NK-92 treated with Interleukin-12 subunit alpha and Interleukin-12 subunit beta, amount 100 ng/mL, for 24 hours (cell line): Measurements from ENCODE around the gene EPHA3.

Source experiments
- DNase-seq: peaks from one replicate; lab custom pipeline; 2025; lab: John Stamatoyannopoulos, UW

The EPHA3 gene

GRCh38 chr3:89449086-89449485, 341.7 kb downstream of the EPHA3 start:
- DNase-seq: no peak

GRCh38 chr3:89452066-89452465, 344.6 kb downstream of the EPHA3 start:
- DNase-seq: no peak

- DNase-seq: no peak
Observed at GRCh38 chr3:89455240-89455639, 347.8 kb downstream of the EPHA3 start.

- no peak for DNase-seq
Observed at GRCh38 chr3:89467898-89468363, 360.5 kb downstream of the EPHA3 start.

GRCh38 chr3:89472101-89472500, 364.7 kb downstream of the EPHA3 start:
- DNase-seq: no peak

- no peak for DNase-seq
Observed at GRCh38 chr3:89474333-89475130, 367.1 kb downstream of the EPHA3 start.

- DNase-seq: no peak
Observed at GRCh38 chr3:89488800-89489580, 381.6 kb downstream of the EPHA3 start.

GRCh38 chr3:89490129-89490528, 382.7 kb downstream of the EPHA3 start:
- no peak for DNase-seq

- no peak for DNase-seq
Observed at GRCh38 chr3:89494734-89495133, 387.3 kb downstream of the EPHA3 start.

GRCh38 chr3:89503891-89504391, 396.5 kb downstream of the EPHA3 start:
- no peak for DNase-seq

GRCh38 chr3:89504432-89504831, 397.0 kb downstream of the EPHA3 start:
- DNase-seq: no peak

- DNase-seq: no peak
Observed at GRCh38 chr3:89506462-89507103, 399.2 kb downstream of the EPHA3 start.

GRCh38 chr3:89521328-89521727, 413.9 kb downstream of the EPHA3 start:
- DNase-seq: no peak

GRCh38 chr3:89522155-89522554, 414.7 kb downstream of the EPHA3 start:
- no peak for DNase-seq

GRCh38 chr3:89525609-89526008, 418.2 kb downstream of the EPHA3 start:
- no peak for DNase-seq

GRCh38 chr3:89527736-89528305, 420.4 kb downstream of the EPHA3 start:
- DNase-seq: no peak
